ENCODE data around the gene ASNS. TPM values are rescaled to one million over a fixed set of nuclear protein-coding genes. Genes with fewer than 3 reads are reported as not detected.

The ASNS gene
- total and polyA plus RNA-seq, 2 of the 4 experiments (the other 2 are of a cell fraction), result 36.6 to 39.4 TPM

GRCh38 chr7:97819161-97819560, 53.0 kb downstream of the ASNS start:
- Histone ChIP-seq H3K27me3 (ENCODE audit: control insufficient read depth, insufficient read depth, low read length) (no peaks in the 10 kb centered on the region), H3K9ac (ENCODE audit: low read depth, low read length) (no peak overlapping the region), H2BK120ac (ENCODE audit: low read depth, low read length) (no peak overlapping the region), H3K4ac (ENCODE audit: low read depth, low read length) (no peak overlapping the region), H3K23ac (ENCODE audit: low read depth, low read length) (no peak overlapping the region), H3K4me3 (ENCODE audit: insufficient read depth, low read depth, low read length) (no peak overlapping the region), H4K91ac (ENCODE audit: insufficient read depth, low read depth, low read length) (no peak overlapping the region), H2BK5ac (ENCODE audit: low read depth, low read length, poor library complexity, severe bottlenecking) (no peak overlapping the region), H2AFZ (replicated peaks; ENCODE audit: low read length, poor library complexity) (no peak overlapping the region), H3K27ac (ENCODE audit: insufficient read depth, low read length) (no peak overlapping the region), H3K4me1 (ENCODE audit: control insufficient read depth, insufficient read depth, low read length) (no peaks in the 10 kb centered on the region), H3K14ac (replicated peaks; ENCODE audit: low read depth, low read length) (no peak overlapping the region), H3K4me2 (ENCODE audit: low read depth, low read length) (no peak overlapping the region), H3K79me1 (ENCODE audit: low read depth in 1 of 2, low read length in 2 of 2) (no peaks in the 10 kb centered on the region), H3K56ac (ENCODE audit: extremely low read depth, insufficient read depth, low read length) (no peak overlapping the region), H3K18ac (ENCODE audit: low read depth, low read length) (no peak overlapping the region), H2BK20ac (ENCODE audit: low read depth, low read length) (no peak overlapping the region), H2AK5ac (ENCODE audit: low read depth, low read length) (no peak overlapping the region), H2BK15ac (ENCODE audit: low read depth, low read length) (no peak overlapping the region), H3K9me1 (ENCODE audit: insufficient read depth, low read length) (no peaks in the 10 kb centered on the region), H3K9me3 (ENCODE audit: control insufficient read depth, insufficient read depth, low read length) (no peaks in the 10 kb centered on the region), H4K8ac (ENCODE audit: low read depth in 2 of 2, low read length in 2 of 2) (no peak overlapping the region), H3K36me3 (ENCODE audit: control insufficient read depth, insufficient read depth, low read length) (no peaks in the 10 kb centered on the region), H2AK9ac (replicated peaks; ENCODE audit: low read depth, low read length, poor library complexity) (no peak overlapping the region), H4K5ac (ENCODE audit: low read depth, low read length) (no peak overlapping the region), H4K20me1 (ENCODE audit: insufficient read depth, low read length) (no peaks in the 10 kb centered on the region)
- dilution Hi-C loops (cut with HindIII; ENCODE audit: low sequenced_read_pairs, unreplicated experiment), result no loop called here
- no peak for ATAC-seq (ENCODE audit: low read depth)
- TF ChIP-seq NFE2L2 (IDR thresholded peaks at IDR 0.05; ENCODE audit: low read depth, low read length), result no peak
- no peak for DNase-seq
- intact Hi-C loops (cut with micrococcal nuclease), result no loop called here
- no TSS peak for BruUV-seq (replicated peaks)
- ChIA-PET CTCF (no interaction called here), POLR2A (ENCODE audit: unreplicated experiment) (no interaction called here)
- in situ Hi-C loops (cut with MboI; ENCODE audit: low sequenced_read_pairs), result no loop called here

Data from IMR-90 (cell line).